Fibroblast of the aortic adventitia (primary cell): Measurements from ENCODE around the gene LDLRAD3. TPM values are rescaled to one million over a fixed set of nuclear protein-coding genes. Genes with fewer than 3 reads are reported as not detected.

Source experiments
- DNase-seq: peaks from one replicate; pipeline ENCODE4 v3.0.0-alpha.2; 2010; ENCODE audit warnings: low read depth
- H3K4me3 ChIP-seq: 2 replicates; pipeline ENCODE4 v1.5.1; 2011; ENCODE audit warnings: low read depth, mild to moderate bottlenecking, control low read depth, low read length, moderate library complexity
- CTCF ChIP-seq: IDR thresholded peaks from 2 replicates; pipeline ENCODE4 v1.5.1; 2011; ENCODE audit warnings: mild to moderate bottlenecking, low read length, control low read depth, inconsistent platforms; ENCODE audit not compliant: insufficient read depth
- total RNA-seq: library from RNA; depleted of rRNA; stranded (reverse); fragments of >200 nt; gene quantifications from 2 replicates; pipeline ENCODE4 v1.2.3, GENCODE V29; 2012; ENCODE audit warnings: low replicate concordance

The LDLRAD3 gene
- total RNA-seq, 1 donor: 10.8 TPM

DNA sequence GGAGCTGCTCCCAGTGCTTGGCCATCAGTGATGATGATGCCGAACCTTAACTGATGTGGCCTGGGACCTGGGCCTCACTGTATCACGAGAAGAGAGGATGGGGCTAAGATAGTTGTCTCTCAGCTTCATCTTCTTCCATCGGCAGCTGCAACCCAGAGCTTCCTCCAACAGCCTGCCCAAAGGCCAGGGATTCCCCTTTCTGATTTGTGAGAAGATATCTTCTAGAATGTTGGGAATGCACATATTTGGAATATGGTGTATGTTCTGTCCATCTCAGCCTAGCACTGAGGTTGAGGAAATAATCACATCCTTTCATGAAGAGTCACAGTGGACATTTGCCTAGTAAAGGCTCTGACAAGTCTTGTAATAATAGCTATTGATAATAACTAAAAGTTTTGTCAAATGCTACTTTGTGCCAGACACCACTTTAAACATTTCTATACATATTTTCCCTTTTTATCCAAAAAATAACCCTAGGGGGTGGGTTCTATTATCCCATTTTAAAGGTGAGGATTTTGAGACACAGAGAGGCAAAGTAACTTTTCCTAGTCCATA, 272.3 kb downstream of the LDLRAD3 start:
- no peak for DNase-seq
- H3K4me3 ChIP-seq: no peak overlapping the region
- TF ChIP-seq CTCF: no peak

DNA sequence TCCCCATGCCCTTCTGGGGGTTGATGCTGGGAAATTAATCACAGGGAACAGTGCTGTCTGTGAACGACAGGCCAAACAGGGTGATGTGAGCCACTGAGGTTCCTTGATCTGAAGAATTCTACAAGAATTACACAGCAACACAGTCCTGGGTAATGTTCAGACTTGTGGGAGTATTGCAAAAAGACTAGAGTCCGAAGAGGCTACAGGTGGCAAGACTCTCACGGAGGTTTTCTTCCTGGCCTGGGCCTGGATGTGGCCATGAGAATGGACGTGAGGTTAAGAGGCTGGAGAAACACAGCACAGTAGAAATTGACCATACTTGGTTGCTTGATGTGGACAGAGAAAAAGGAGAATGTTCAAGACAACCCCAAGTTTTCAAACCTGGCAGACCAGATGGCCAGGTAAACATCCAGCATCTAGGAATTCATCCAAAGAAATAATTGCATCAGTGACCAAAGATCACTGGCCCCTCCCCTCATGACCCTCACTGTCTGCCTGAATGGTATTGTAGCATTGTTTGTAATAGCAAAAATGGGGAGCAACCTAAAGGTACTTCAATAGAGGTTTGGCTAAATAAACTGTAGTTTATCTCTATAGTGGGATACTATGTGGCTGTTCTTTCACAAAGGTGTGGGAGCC, 274.5 kb downstream of the LDLRAD3 start:
- H3K4me3 ChIP-seq: no peak overlapping the region
- no peak for TF ChIP-seq CTCF
- no peak for DNase-seq

DNA sequence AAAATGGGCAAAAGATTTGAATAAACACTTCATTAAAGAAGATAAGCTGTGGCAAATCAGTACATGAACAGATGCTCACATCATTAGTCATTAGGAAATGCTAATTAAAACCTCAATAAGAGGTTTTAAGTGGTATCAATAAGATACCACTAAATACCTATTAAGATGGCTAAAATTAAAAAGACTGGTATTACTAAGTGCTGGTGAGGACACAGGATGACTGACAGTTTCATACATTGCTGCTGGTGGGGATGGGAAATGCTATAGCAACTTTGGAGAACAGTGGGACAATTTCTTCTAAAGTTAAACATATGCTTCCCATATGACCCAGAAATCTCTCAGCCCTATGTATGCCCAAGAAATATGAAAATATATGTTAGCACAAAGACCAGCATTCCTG, 276.1 kb downstream of the LDLRAD3 start:
- no peak overlapping the region for H3K4me3 ChIP-seq
- DNase-seq: no peak
- TF ChIP-seq CTCF: no peak

DNA sequence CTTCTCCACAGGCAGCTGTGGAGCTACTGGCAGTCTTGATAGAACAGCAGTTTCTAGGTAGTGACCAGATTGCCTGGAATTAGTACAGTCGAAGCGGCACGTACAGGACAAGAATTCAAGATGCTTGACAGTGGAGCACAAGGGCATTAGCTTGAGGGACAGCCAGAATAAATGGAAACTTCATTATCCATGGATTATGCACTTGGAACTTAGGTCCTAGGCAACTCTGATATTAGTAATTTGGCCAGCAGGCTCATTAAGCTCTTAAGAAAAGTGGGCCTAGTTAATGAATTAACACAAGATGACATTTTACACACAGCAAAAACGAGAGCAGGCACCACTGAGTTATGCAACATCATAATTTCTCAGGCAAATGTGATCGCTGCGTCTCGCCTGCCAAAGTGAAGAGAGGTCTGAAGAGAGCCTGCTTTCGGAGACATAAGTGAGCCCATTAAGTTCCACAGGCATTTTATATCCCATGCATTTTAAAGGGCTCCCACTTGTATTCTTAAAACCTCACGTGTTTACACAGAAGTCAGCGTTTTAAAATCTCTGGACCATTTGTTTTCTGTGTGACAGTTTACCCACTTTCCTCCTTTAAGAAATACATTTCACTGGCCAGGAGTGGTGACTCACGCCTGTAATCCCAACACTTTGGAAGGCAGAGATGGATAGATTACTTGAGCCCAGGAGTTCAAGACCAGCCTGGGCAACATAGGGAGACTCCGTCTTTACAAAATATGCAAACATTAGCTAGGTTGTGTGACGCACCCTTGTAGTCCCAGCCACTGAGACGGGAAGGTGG, 279.2 kb downstream of the LDLRAD3 start:
- DNase-seq: peak; percentile 22
- H3K4me3 ChIP-seq: no peak overlapping the region
- no peak for TF ChIP-seq CTCF

DNA sequence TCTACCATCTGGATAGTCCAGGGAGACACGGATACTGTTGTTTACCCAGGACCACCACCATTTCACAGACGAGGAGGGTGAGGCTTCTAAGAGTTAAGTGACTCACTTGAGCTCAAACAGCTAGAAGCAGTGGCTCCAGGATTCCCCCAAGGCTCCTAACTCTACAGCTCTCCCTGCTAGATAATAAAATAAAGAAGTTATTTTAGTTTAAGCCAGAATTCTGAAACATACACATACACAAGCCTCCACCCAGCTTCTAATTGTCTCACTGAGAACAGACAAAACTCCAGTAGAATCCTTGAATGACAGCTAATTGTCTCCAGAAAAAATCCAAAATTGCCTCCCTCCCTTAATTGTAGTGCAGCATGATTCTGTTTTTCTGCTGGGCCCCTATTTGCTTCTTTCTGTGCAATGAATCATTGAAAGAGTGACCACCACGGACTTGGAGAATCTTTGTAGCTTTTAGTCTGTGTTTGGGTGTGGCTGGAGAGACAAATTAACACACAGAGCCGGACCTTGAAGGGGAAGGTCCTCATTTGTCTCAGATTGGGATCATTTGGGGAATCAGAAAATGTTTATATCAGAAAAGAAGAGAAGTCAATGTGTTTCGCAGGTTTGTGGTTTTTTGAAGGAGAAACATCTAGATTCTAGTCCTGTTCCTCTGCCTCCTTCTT, 280.5 kb downstream of the LDLRAD3 start:
- H3K4me3 ChIP-seq: no peak overlapping the region
- TF ChIP-seq CTCF: no peak
- DNase-seq: no peak

DNA sequence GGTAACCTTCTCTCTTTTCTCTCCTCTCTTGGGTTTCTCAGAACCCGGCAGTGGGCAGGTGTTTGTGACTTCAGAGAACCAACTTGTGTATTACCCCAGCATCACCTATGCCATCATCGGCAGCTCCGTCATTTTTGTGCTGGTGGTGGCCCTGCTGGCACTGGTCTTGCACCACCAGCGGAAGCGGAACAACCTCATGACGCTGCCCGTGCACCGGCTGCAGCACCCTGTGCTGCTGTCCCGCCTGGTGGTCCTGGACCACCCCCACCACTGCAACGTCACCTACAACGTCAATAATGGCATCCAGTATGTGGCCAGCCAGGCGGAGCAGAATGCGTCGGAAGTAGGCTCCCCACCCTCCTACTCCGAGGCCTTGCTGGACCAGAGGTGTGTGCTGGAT, 283.2 kb downstream of the LDLRAD3 start:
- no peak for DNase-seq
- H3K4me3 ChIP-seq: no peak overlapping the region
- no peak for TF ChIP-seq CTCF
